Spleen (tissue), 7 donors: ENCODE data around the gene EXOC4.

Experiments used
- CTCF ChIP-seq, 11 experiments: fragments of 200-600 bp in 7 of 11; fragments of 450-650 bp in 4 of 11; sonication (generic) in 4 of 11; IDR thresholded peaks in 8 of 11; conservative IDR thresholded peaks in 3 of 11; 1 replicate in 7 of 11; 2 replicates in 4 of 11; pipeline versions ENCODE4 v1.4.0 to v1.8.0; 2016 to 2021; ENCODE audit warnings: antibody characterized with exemption in 11 of 11, inconsistent platforms in 4 of 11, mild to moderate bottlenecking in 1 of 11
- POLR2A ChIP-seq, 3 donors: fragments of 450-650 bp; IDR thresholded peaks; one replicate each; pipeline ENCODE4 v1.5.1; 2017; ENCODE audit warnings: antibody characterized with exemption in 3 of 3, mild to moderate bottlenecking in 1 of 3
- donor health status: DM: no; HTN: no; CAD: no; lungs with moderate emphysema.
- donor health status: DM: no; HTN: no; CAD: no.
- donor health status: DM: no; HTN: no; CAD: no.

- TF ChIP-seq CTCF (IDR thresholded peaks at IDR 0.05 in 8 of 11, conservative IDR thresholded peaks at IDR 0.05 in 3 of 11) (no peak), POLR2A (IDR thresholded peaks at IDR 0.05) (no peak)
Observed at GRCh38 chr7:133510326-133511055, 257.6 kb downstream of the EXOC4 start.
